ENCODE results near the gene ZBTB38. TPM values are rescaled to one million over a fixed set of nuclear protein-coding genes. Genes with fewer than 3 reads are reported as not detected.

Gene ZBTB38
- total RNA-seq, 1 experiment from 2014 or later, result 21.8 TPM

DNA sequence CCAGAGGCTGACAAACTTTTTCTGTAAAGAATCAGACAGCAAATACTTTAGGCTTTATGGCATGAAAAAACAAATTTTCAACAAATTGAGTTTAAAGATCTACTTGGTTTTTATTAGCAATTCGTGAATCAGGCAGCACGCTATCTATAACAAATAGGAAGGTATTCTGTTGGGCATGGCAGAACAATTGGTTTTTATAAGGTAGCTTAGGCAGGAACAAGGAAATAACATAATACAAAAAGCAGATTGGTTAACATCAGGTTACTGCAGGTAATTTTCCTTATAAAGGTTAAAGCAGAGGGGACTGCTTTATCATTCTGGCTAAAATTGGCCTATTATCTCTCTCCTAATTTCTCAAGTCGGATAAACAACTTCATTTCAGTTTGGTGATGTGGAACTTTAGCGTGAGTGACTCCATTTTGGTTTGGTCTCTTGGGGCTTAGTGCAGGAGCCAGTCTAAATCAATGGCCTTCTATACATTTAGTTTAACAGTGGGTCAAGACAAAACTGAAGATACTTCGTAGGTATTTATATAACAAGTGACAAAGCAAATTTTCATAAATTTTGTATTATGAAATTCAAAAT lies 26.8 kb downstream of the ZBTB38 start:
- Histone ChIP-seq H3K27ac (no peak overlapping the region), H3K4me2 (no peak overlapping the region), H3K9me3 (ENCODE audit: insufficient read depth, low read depth) (peaks cover 13% of the 10 kb centered on the region), H3K4me3 (no peak overlapping the region), H2AFZ (no peak overlapping the region), H3K4me1 (replicated peaks; ENCODE audit: insufficient read depth) (peaks cover 13% of the 10 kb centered on the region), H3K27me3 (ENCODE audit: insufficient read depth, low read depth) (no peaks in the 10 kb centered on the region), H3K9me2 (ENCODE audit: insufficient read depth) (no peaks in the 10 kb centered on the region), H3F3A (ENCODE audit: insufficient read depth, low read depth) (peaks cover 7% of the 10 kb centered on the region), H3K79me2 (ENCODE audit: low read depth) (no peaks in the 10 kb centered on the region), H4K20me1 (ENCODE audit: insufficient read depth) (no peaks in the 10 kb centered on the region), H3K36me3 (ENCODE audit: low read depth) (no peaks in the 10 kb centered on the region)
- DNase-seq, result no peak
- BruUV-seq (replicated peaks), result no TSS peak
- CTCF ChIA-PET, result no interaction called here
- intact Hi-C loops (cut with micrococcal nuclease; ENCODE audit: unreplicated experiment), result no loop called here
- TF ChIP-seq, protein P1, sequence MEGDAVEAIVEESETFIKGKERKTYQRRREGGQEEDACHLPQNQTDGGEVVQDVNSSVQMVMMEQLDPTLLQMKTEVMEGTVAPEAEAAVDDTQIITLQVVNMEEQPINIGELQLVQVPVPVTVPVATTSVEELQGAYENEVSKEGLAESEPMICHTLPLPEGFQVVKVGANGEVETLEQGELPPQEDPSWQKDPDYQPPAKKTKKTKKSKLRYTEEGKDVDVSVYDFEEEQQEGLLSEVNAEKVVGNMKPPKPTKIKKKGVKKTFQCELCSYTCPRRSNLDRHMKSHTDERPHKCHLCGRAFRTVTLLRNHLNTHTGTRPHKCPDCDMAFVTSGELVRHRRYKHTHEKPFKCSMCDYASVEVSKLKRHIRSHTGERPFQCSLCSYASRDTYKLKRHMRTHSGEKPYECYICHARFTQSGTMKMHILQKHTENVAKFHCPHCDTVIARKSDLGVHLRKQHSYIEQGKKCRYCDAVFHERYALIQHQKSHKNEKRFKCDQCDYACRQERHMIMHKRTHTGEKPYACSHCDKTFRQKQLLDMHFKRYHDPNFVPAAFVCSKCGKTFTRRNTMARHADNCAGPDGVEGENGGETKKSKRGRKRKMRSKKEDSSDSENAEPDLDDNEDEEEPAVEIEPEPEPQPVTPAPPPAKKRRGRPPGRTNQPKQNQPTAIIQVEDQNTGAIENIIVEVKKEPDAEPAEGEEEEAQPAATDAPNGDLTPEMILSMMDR (conservative IDR thresholded peaks at IDR 0.05), result no peak
- TF ChIP-seq EZH2 (IDR thresholded peaks at IDR 0.05; ENCODE audit: low read depth), result no peak
- POLR2A ChIA-PET (ENCODE audit: unreplicated experiment), result no interaction called here

DNA sequence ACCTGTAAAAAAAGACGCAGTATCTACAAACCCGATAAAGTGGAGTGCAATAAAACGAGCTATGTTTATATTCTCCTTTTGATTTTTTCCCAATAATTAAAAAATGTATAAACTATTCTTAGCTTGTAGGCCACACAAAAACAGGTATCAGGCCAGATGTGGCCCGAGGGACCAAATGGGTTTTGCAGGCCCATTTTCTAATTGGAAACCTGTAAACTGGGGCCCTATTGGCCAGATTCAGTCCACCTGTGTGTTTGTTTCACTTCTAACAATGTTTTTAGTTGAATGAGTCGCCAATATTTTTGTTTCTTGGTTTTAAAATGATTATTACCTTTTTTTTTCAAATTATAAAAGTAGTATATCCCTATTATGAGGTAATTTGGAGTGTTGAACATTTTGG lies 29.7 kb downstream of the ZBTB38 start:
- Histone ChIP-seq H3K27me3 (ENCODE audit: insufficient read depth, low read depth) (0 out of 2 replicates have a peak, but pooled peaks cover 2% of the 10 kb centered on the region), H3K36me3 (ENCODE audit: low read depth) (no peaks in the 10 kb centered on the region), H3K4me3 (no peak overlapping the region), H4K20me1 (ENCODE audit: insufficient read depth) (no peaks in the 10 kb centered on the region), H3K27ac (no peak overlapping the region), H3K4me1 (replicated peaks; ENCODE audit: insufficient read depth) (peaks cover 9% of the 10 kb centered on the region), H3K4me2 (no peak overlapping the region), H3F3A (ENCODE audit: insufficient read depth, low read depth) (peaks cover 7% of the 10 kb centered on the region), H3K9me2 (ENCODE audit: insufficient read depth) (no peaks in the 10 kb centered on the region), H3K79me2 (ENCODE audit: low read depth) (no peaks in the 10 kb centered on the region), H2AFZ (no peak overlapping the region), H3K9me3 (ENCODE audit: insufficient read depth, low read depth) (peaks cover 13% of the 10 kb centered on the region)
- intact Hi-C loops (cut with micrococcal nuclease; ENCODE audit: unreplicated experiment), result no loop called here
- DNase-seq, result no peak
- POLR2A ChIA-PET (ENCODE audit: unreplicated experiment), result no interaction called here
- TF ChIP-seq, protein P1 (conservative IDR thresholded peaks at IDR 0.05), result no peak
- no peak for TF ChIP-seq EZH2 (IDR thresholded peaks at IDR 0.05; ENCODE audit: low read depth)
- CTCF ChIA-PET, result no interaction called here
- no TSS peak for BruUV-seq (replicated peaks)

DNA sequence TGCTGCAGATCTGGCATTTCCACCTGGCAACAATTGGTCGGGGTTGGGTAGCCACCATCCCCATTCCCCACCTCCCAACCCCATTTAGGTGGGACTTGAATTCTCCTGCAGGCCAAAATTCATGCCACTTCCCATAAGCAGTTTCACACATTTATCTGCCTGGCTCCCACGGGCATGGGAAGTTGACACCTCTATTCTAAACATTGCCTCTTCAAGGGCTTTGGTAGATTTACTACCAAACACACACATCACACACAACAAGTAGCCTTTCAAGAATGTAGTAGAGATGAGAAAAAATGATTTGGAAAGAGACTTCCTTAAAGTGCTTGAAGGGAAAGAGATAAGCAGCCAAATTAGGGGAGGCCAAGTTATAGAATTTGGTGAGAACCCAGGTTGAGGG lies 30.9 kb downstream of the ZBTB38 start:
- 0 out of 2 replicates have a peak, but pooled peaks cover 5% of the 10 kb centered on the region for H3K27me3 ChIP-seq (ENCODE audit: insufficient read depth, low read depth)
- H3K4me2 ChIP-seq, result no peak overlapping the region
- H3K9me3 ChIP-seq (ENCODE audit: insufficient read depth, low read depth), result peaks cover 13% of the 10 kb centered on the region
- POLR2A ChIA-PET (ENCODE audit: unreplicated experiment), result no interaction called here
- H3K4me1 ChIP-seq (replicated peaks; ENCODE audit: insufficient read depth), result no peaks in the 10 kb centered on the region; the same call in none of the 2 replicates
- H3K27ac ChIP-seq, result no peak overlapping the region
- DNase-seq, result no peak
- intact Hi-C loops (cut with micrococcal nuclease; ENCODE audit: unreplicated experiment), result no loop called here
- TF ChIP-seq EZH2 (IDR thresholded peaks at IDR 0.05; ENCODE audit: low read depth), result no peak
- TF ChIP-seq, protein P1 (conservative IDR thresholded peaks at IDR 0.05), result no peak
- no peaks in the 10 kb centered on the region for H4K20me1 ChIP-seq (ENCODE audit: insufficient read depth)
- no peaks in the 10 kb centered on the region for H3K9me2 ChIP-seq (ENCODE audit: insufficient read depth)
- no peak overlapping the region for H2AFZ ChIP-seq
- H3K4me3 ChIP-seq, result no peak overlapping the region
- H3K36me3 ChIP-seq (ENCODE audit: low read depth), result no peaks in the 10 kb centered on the region
- H3K79me2 ChIP-seq (ENCODE audit: low read depth), result no peaks in the 10 kb centered on the region
- H3F3A ChIP-seq (ENCODE audit: insufficient read depth, low read depth), result peaks cover 12% of the 10 kb centered on the region; the same call in 1 of the 2 replicates
- CTCF ChIA-PET, result no interaction called here
- no TSS peak for BruUV-seq (replicated peaks)
